ENCODE data around the gene SPATA46. TPM values are rescaled to one million over a fixed set of nuclear protein-coding genes. Genes with fewer than 3 reads are reported as not detected.

The SPATA46 gene
- total and polyA plus RNA-seq, 2 experiments from 2014 or later: not detected

- no peak for ATAC-seq
- peaks cover 29% of the 10 kb centered on the region for H3K27me3 Mint-ChIP-seq (ENCODE audit: insufficient read depth, low read depth, poor library complexity)
Measured at GRCh38 chr1:162385702-162386101, 9.0 kb upstream of the SPATA46 start.

More at GRCh38 chr1:162385702-162386101, 9.0 kb upstream of the SPATA46 start:
- Histone ChIP-seq H3K79me2 (replicated peaks; ENCODE audit: insufficient read depth) (no peaks in the 10 kb centered on the region), H3F3A (replicated peaks; ENCODE audit: low read depth) (no peaks in the 10 kb centered on the region), H4K20me1 (replicated peaks; ENCODE audit: insufficient read depth) (no peaks in the 10 kb centered on the region), H3K36me3 (ENCODE audit: insufficient read depth) (no peaks in the 10 kb centered on the region), H3K4me3 (no peak overlapping the region), H2AFZ (no peak overlapping the region), H3K27ac (ENCODE audit: low read depth) (no peak overlapping the region), H3K4me2 (no peak overlapping the region), H3K9me2 (ENCODE audit: insufficient read depth) (no peaks in the 10 kb centered on the region), H3K4me1 (ENCODE audit: insufficient read depth) (no peaks in the 10 kb centered on the region), H3K27me3 (ENCODE audit: insufficient read depth) (no peaks in the 10 kb centered on the region)
- Mint-ChIP-seq H3K9me3 (no peaks in the 10 kb centered on the region), H3K4me3 (no peak overlapping the region), H3K36me3 (ENCODE audit: low read depth) (peaks cover 26% of the 10 kb centered on the region), H3K27ac (no peak overlapping the region), H3K4me1 (peaks cover 29% of the 10 kb centered on the region)
- no peak for TF ChIP-seq EZH2 (IDR thresholded peaks at IDR 0.05; ENCODE audit: low read depth, unreplicated experiment)
- no peak for TF ChIP-seq CREB1 (CRISPR knock-in tag; IDR thresholded peaks at IDR 0.05; ENCODE audit: low read depth)
- no peak for TF ChIP-seq POLR2AphosphoS5 (IDR thresholded peaks at IDR 0.05; ENCODE audit: low read depth)
- TF ChIP-seq REST (IDR thresholded peaks at IDR 0.05; ENCODE audit: unreplicated experiment): no peak
- no peak for TF ChIP-seq CTCF (conservative IDR thresholded peaks at IDR 0.05; ENCODE audit: low read depth in 2 of 2)
- TF ChIP-seq JUNB (IDR thresholded peaks at IDR 0.05; ENCODE audit: unreplicated experiment): no peak
- DNase-seq (ENCODE audit: low spot score): no peak
